DMS153 treated with DMSO at 0.1 percent for 48 hours (cell line): ENCODE results near the gene PCDH9.

ENCODE experiments used
- DNase-seq: peaks from one replicate; lab custom pipeline; 2025; ENCODE audit not compliant: unreplicated experiment; lab: John Stamatoyannopoulos, UW

PCDH9 gene

DNA sequence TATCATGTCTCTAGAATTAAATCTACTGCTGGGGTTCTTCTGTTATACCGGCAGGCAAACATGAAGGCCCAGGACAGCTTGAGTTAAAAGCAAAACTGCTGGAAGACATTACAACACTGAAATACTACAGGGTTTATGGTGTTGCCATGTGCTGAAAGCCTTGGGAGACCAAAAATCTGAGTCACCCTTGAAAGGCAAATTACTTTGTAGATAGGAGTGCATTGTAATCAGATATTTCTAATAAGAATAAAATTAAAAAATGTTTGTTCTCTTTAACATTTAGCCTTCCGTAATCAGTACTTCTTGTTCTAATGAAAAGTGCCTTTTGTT, 181.3 kb downstream of the PCDH9 start:
- no peak for DNase-seq

DNA sequence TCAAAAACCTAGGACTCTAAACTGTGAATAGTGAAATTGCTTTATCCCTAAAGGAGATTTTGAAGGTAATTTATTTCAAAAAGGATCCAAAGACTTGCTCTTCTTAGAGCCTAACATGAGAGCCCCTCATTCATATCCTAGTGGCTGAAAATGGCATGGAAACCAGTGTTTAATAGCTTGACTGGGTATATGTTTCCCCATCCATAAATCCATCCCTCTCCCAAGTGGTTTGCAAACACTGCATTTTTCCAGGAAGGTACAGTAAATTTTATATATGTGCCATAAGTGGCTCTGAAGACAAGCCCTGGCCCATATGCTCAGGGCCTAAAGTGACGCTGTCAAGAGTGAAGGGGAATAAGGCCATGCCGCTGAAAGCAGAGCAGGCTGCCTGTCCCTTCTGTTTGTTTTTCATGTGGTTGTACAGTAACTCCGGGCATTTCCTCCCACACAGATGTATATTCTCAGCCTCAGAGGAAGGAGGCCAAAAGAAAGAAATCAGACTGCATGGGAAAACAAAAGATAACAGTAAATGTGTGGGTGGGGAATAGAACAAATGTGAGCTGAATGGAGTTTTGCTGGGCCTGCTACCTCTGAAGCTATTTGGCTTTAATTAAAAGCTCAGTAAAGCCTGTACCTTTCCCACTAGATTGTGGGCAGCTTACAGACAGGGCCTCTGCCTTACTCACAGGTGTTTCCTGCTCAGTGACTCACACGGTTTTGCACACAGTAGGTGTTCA, 181.9 kb downstream of the PCDH9 start:
- DNase-seq: no peak

- no peak for DNase-seq
Measured at GRCh38 chr13:67045357-67045756, 184.8 kb downstream of the PCDH9 start.

GRCh38 chr13:67043901-67044300, 186.2 kb downstream of the PCDH9 start:
- DNase-seq: no peak

DNA sequence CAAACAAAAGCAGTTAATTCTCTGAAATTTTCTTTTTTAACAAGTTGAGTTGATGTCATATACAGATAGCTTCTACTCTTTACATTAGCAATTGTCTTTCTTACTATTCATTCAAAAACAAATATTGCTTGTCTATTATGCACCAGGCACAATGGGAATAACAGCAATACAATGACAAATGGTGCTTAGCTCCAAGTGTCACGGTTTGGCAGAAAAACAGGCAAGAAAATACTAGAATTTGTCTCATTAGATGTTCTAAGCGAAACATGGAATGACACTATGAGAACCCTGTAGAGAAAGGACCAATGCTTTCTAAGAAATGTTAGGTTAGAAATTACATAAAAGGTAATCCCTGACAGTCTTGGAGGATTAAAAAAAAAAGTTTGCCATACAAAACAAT, 187.6 kb downstream of the PCDH9 start:
- no peak for DNase-seq

DNA sequence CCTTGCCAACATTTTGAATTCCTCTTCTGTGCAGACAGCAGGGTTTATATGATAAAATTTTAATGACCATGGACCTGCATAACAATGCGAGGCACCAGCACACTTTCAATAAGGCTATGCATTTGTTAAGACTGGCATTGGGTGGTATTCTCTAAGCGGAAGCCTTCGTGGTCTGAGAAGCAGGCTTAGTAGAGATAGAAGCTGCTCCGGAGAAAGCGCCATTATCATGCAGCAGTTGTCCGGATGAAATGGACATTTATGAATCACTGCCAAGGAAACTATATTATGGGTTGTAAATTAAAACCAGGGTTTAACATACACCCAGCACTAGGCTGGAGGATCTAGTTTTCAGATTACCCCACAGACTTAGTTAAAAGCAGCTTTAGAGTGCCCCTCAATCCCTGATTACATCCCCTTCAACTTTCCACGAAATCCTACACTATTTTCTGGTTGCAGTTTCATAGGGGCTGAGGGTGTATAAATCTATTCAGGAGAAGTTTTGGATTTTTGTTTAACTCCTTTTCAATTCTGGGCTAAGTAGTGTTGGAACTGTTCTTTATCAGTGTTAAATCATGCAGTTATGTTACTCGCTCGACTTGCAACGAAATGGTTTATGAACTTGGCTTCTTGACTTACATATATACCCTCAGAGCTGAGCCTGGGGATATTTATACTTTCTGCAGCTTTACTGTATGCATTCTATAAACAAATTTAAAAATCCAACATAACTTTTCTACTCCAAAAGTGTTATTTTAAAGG, 193.3 kb downstream of the PCDH9 start:
- no peak for DNase-seq

- no peak for DNase-seq
Measured at GRCh38 chr13:67033170-67033569, 197.0 kb downstream of the PCDH9 start.

DNA sequence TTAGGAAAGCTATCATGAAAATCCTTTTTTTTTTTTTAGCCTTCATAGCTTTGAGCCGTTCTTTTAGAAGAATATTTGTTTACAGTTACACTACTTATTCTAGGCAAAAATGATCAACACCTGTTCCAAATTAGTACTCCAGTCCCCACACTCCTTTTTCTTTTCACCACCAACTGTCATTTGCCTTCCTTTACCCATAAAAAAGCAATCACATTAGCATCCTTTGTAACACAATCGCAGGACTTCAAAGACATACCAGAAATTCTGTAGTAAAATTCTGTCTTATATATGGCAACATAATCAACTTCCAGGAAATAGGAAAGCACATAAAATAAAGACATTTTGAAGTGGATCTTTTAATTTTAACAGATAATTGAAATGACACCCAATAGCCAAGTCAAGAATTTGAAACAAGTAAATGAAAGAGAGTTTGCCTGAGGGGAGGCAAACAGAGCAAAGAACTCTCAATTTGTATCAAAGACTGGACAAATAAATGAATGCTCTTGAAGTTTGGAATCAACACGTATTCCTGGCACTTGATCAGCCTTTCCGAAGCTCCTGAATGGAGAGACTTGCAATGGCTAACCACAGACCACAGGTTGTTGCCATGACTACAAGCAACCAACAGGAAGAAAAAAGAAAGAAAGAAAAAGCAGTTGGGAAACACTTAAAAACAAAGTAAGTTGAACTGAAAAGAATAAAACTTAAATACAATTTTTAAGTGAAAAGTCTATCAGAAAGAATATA, 206.8 kb downstream of the PCDH9 start:
- peak; percentile 33 for DNase-seq

- DNase-seq: no peak
Measured at GRCh38 chr13:67018775-67019174, 211.4 kb downstream of the PCDH9 start.

- no peak for DNase-seq
Measured at GRCh38 chr13:67017276-67017675, 212.9 kb downstream of the PCDH9 start.

DNA sequence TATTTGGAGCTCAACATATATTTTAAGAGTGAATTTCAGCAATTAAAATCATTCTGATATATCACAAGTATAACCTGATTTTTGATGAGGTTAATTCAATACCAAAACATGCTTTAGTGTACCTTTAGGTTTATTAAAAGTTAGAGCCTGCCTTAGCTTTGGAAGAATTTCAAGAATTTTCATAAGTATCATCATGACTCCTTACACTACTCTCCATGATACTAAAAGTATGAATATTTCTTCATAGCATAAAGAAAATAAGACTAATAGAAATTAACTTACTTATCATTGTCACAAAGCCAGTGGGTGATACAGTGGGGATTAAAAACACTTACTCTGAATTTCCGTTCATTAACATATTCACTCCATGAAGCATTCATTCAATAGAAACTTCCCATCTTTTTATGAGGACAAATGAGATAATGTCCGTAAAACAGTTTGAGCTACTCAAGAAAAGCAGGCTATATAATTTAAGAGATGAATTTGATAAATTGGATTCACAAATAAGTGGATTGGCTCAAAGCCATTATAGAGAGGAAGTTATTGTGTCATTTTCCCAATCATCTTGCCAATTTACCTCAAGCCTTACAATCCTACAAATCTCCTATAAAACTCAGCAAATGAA, 214.0 kb downstream of the PCDH9 start:
- DNase-seq: no peak

DNA sequence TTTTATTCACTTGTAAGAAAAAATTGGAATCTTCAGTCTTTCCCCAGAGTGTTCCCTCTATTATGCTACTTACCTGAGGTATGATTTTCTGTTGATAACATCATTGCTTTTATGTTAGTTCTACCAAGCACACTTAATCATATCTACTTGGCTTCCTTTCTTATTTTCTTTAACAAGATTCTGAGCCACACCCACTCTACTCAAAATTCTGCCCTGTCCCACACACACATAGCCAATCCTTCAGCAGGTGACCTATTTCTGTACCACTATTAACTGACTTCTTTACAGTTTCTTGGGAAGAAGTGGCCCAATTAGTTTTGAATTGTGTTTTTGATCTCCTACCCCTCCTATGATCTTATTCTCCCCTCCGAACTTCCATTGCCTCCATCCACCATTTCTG, 215.7 kb downstream of the PCDH9 start:
- DNase-seq: no peak

DNA sequence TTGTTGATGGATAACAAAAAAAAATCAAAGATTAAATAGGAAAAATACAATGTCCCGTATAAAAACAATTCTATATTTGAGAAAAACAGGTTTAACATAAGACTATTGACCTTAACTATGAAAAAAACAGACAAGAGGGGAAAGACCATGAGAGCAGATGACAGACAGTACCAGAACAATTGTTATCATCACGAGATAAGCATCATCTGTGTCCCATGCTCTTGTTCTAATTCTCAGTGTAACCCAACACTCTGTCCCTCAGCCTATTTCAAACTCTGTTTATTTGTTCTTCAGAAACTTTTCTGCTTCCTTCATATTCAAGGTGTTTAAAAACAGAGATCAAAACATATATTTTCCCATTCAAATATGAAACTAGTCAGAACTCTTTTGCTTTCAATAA, 216.4 kb downstream of the PCDH9 start:
- no peak for DNase-seq

GRCh38 chr13:67008075-67008668, 222.0 kb downstream of the PCDH9 start:
- DNase-seq: no peak

GRCh38 chr13:67004511-67004910, 225.6 kb downstream of the PCDH9 start:
- DNase-seq: no peak

DNA sequence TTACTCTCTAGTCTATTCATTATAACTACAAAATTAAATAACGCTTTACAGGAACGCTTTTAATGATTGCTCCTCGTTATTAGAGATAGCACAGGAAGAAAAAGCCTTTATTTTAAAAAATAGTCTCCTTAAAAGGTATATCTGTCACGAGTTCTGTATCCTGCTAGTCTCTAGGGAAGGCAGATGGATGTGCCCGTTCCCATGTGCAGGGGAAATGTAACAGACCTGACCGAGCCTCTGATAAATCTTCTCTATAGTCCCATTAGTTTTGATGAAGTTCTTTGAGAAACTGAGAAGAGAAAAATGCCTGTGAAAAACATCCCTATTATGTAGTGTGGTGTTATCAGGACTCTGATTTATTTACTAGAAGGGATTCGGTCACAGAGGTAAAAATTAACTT, 226.4 kb downstream of the PCDH9 start:
- no peak for DNase-seq

DNA sequence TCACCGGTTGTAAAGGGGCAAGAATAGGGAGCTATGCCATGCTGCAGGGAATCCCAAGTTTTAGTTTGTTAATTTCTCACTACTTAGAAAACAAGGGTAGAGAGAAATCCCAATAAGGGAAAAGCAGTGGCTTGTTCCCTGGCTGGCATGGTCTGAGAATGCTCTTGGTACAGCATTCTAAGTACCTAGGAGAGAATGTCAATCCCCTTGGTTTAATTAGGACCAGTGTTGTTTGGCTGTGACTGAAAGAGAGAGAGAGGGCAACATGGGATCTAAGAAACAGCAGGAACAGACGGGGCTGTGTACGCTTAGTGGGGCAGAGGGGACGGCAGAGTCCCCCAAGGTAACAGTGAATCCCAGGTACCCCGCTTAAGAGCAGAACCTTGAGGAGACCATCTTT, 228.8 kb downstream of the PCDH9 start:
- DNase-seq: no peak

GRCh38 chr13:66996503-66996902, 233.6 kb downstream of the PCDH9 start:
- DNase-seq: no peak

GRCh38 chr13:66995203-66995611, 234.9 kb downstream of the PCDH9 start:
- DNase-seq: no peak

DNA sequence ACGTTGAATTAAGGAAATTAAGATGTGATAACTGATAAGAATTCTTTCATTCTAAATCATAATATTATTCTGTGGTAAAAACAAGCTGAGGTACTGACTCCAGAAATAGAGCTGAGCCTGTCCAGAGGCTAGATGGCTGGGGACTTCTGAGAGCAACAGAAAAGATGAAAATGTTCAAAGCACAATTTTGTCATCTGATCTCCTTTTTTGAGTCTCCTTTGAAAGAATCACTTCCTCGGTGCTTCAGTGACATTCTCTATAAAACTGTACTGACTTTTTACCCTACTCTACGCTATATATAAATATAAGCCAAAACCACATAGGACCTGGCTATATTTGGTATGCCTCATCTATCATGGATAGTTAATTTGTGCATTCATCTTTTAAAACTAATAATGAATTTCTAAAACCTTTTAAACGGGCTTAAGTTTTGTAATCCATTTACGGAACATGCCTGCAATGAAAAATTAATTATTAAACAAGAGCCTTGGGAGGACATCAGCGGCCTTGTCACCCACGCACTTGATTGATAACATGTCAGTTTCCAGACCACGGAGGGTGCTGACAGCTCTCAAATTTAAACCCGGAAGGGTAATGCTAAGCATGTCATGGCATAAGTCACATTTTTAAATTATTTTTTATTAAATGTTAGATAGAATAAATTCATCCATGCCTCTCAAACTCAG, 235.5 kb downstream of the PCDH9 start:
- DNase-seq: no peak

DNA sequence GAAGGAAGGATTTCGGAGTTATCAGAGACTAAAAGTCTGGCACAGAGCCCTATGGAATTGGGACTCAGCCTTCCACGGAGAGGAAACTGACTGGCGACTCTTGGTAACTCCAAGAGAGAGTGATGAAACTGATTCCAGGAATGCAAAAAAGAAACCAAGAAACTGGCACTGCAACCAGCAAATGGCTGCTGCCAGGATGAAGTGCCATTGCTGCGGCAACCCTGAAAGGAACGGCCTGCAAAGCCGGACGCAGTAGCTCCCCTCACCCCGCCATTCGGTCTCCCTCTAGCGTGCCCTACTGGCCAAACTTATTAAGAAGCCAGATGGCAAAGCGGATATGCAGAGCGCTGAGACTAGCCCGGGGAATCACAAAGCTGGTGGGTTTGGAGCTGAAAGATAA, 236.0 kb downstream of the PCDH9 start:
- no peak for DNase-seq
